ENCODE results near the gene SVOP.
A peak's percentile ranks its signal among the peaks of the same experiment; 100 is the strongest.

The SVOP gene

DNA sequence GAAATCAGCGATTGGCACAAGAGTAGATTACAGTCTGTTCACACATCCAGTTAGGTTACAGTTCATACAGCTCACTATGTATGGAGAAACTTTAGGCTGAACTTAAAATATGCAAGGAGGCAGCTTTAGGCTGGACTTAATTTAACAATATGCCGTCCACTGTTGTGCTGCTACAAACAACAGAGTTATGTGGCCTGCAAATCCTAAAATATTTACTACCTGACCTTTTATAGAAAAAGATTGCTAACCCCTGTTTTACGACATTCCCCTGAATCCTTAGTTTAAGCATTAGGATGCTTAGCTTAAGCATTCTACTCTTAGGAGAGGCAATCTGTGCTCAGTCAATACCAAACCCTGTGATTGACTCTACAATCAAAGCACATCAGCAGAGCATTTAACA, 90.1 kb downstream of the SVOP start:
- no peak for DNase-seq (ENCODE audit: low read depth)

DNA sequence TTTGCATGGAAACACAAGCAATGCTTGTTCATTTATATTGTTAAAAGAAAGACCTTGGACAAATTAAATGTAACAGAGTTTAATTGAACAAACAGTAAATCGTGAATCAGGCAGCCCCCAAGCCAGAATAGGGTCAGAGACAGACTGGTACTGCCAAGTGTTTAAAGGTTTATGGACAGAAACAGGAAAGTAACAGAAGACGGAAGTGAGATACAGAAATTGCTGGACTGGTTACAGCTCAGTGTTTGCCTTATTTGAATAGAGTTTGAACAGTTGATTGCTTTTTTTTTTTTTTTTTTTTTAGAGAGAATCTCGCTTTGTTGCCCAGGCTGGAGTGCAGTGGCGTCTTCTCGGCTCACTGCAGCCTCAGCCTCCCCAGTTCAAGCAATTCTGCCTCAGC, 90.7 kb downstream of the SVOP start:
- DNase-seq (ENCODE audit: low read depth), result no peak

DNA sequence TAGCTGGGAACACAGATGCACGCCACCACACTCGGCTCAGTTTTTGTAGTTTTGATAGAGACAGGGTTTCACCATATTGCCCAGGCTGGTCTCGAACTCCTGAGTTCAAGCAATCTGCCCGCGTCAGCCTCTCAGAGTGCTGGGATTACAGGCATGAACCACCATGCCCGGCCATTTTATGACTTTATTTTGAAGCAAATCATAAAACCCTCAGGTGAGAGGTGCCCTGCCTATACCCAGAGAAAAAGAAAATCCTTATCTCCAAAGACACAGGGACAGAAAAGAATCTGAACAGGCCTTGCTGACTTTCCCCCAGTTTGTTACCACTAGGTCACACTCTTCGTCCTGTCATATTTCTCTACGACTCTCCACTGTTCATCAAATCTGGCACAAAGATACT, 92.2 kb downstream of the SVOP start:
- DNase-seq (ENCODE audit: low read depth), result no peak

DNA sequence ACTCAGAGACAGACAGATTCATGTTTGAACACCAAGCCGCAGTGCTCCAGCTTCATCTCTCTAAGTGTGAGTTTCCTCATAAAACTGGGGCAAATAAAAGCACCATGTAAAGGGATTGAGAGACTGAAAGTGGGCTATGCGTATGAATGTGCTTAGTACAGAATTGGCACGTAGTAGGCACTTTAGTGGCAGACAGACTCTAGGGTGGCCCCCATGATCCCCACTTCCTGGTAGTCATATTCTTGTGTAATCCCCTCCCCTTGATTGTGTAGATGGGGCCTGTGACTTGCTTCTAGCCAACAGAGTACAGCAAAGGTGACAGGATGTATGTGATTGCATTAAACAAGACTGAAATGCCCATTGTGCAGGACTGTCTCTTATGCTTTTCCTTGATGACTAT, 98.0 kb downstream of the SVOP start:
- DNase-seq (ENCODE audit: low read depth), result no peak

DNA sequence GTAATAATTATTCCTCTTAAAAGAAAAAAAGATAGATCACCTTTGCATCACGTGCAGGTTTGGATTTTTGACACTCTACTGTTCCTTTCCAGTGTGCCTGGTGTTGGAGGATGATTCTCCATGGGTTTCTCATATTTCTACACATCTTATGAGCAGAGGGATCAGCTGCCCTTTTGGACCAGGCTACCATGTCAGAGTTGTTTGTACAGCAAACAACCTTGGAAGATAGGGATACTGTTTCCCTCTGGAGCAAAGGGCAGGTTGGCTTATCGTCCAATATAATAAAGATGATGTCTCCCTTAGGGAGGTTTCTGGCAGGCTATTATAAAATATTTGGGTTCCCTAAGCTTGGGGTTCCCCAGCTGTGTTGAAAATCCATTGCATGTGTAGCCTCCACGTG, 98.9 kb downstream of the SVOP start:
- no peak for DNase-seq (ENCODE audit: low read depth)

DNA sequence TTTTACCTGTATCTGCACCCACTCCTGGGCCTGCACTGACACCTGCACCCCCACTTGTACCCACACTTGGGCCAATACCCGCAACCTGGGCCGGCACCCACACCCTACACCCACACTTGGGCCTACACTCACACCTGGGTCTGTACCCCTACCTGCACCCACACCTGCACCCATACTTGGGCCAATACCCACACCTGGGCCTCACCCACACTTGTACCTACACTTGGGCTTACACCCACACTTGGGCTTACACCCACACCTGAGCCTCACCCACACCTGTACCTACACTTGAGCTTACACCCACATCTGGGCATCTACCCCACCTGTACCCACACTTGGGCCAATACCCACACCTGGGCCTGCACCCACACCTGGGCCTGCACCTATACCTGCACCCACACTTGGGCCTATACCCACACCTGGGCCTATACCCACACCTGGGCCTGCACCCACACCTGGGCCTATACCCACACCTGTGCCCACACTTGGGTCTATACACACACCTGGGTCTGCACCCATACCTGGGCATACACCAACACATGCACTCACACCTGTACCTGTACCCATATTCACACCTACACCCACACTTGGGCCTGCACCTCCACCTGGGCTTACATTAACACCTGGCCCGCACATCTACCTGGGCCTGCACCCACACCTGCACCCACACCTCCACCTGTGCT, 101.8 kb downstream of the SVOP start:
- no peak for DNase-seq (ENCODE audit: low read depth)

DNA sequence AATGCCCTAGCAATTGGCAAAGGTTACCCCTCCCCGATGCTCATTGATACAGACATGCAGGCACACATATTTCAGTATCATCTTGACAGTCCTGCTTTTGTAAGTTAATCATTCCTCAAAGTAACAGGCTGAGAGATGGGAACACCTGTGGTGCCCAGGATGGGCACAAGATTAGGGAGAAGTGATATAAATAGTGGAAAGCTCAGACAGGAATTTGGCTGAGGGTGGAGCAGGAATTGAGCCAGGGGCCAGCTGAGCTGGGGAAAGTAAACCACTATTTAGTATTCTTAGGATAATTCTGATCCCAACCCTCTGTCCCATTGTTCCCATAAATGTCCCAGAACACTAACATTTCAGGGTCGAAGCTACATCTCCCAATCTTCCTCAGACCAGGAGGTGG, 102.7 kb downstream of the SVOP start:
- no peak for DNase-seq (ENCODE audit: low read depth)

DNA sequence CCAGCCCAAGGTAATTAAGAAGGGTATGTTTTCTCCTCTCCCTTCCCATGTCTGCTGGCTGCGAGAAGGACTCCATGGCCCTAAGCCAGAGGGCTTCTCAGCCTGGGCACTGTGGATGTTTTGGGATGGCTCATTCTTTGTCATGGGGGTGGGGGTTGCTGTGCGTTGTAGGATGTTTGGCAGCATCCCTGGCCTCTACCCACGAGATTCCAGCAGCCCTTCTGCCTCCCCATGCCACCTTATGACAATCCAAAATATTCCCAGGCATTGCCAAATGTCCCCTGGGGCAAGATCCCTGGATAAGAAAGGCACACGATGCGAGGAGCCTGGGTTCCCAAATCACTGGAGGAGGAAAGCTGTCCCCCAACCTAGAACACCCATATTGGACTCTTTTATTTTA, 104.5 kb downstream of the SVOP start:
- DNase-seq (ENCODE audit: low read depth), result no peak

DNA sequence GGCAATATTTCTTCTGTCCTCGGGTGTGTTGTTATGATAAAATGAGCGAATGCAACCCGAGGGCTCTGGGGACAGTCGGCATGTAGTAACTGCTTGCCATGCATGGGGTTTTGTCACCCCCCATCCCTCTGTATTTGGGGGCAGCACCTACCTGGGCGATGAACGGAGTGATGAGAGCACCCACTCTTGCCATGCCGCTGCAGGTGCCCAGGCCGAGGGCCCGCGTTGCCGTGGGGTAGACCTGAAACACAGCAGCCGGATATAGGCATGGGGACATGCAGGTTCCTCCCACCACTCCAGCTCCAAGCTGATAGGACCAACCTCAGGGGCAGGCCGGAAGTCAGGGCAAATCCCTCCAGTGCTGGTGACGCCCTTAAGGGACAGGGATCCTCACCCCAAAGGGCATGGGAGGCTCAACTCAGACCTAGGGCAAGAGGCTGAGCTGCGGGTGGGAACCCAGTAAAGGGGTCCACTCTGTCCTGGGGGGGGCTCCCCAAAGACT, 105.2 kb downstream of the SVOP start:
- no peak for DNase-seq (ENCODE audit: low read depth)

DNA sequence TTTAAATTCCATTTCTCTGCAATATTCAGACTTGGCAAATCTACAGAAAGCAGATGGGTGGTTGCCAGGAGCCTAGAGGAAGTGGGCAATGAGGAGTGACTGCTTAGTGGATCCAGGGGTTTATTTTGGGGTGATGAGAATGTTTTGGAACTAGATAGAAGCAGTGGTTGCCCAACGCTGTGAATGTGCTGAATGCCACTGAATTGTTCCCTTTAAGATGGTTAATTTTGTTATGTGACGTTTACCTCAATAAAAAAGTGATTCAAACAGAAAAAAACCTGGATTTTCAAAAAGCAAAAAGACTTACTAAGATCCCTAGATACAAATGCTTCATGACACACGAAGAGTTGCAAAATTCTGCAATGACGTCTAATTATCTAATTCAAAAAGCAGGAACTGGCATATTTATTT, 106.7 kb downstream of the SVOP start:
- DNase-seq (ENCODE audit: low read depth), result peak; percentile 12

DNA sequence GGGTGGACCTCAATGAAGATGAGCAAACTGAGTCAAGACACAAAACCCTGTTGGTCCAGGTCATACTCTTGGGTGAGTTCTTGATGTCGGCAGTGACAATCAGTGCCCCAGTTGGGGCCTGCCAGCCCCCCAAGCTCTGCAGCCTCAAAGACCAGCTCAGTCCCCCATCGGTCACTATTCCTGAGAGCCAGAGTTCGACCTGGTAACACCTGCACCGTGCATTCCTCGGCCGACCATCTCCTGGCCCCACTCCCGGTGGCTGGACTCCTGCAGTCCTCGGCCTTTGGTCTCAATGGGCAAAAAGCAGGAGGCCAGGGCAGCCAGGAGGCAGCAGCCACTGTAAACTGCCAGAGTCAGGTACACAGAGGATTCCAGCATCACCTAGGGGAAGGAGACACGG, 108.5 kb downstream of the SVOP start:
- DNase-seq (ENCODE audit: low read depth), result no peak

DNA sequence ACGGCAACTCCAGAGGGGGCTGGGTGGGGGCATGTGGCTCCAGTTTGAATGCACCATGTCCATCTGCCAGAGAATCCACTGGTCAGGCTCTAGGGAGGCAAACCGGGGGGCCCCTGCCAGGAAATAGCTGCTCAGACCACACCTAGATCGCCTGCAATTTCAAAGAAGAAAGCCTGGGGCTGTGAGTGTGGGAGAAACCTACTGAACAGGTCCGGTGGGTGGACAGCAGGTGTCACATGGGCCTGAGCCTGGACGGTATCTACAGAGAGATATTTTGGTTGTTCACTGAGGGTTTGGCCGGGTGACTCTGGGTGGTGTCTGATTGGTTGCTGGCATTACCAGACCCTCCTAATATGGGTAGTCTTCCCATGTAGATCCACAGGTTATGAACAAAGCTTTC, 109.0 kb downstream of the SVOP start:
- no peak for DNase-seq (ENCODE audit: low read depth)

DNA sequence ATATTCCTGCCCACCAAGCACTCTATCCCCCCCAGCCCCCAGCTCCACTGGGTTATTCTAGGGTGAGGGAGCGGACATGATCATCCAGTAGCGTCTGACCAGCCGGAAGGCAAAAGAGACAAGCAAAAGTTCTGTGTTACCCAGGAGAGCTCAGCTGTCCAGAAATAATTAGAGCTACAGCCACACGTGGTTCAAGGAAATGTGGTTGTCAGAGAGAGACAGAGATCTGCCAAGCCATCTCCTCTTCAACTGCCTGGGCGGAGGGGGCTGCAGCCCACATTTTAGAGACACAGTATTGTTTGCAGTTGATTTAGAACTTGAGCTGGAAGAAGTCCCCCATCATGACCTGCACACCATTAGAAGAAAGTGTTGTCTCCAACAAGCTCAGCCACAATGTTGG, 110.5 kb downstream of the SVOP start:
- no peak for DNase-seq (ENCODE audit: low read depth)

DNA sequence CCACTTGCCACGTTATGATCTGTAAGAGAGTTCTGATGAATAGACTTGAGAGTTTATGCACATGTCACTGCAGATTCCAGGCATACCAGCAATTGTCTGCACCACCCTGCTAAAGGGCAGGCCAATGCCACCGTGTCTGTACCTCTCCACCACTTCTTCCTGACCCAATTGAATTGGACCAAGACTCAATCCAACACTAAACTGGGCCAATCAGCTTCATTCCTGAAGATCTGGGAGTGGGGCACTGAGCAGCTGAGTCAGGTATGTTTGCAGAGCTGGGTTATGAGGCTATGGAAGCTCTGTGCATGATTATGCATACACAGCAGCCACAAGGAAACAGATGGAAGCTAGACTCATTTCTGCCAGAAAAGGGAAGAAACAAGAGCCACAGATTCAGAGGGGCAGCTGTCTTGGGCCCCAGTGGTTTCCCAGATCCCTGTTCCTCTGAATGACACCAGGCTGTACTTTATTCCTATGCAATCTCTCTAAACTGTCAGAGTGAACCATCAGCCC, 113.0 kb downstream of the SVOP start:
- no peak for DNase-seq (ENCODE audit: low read depth)

DNA sequence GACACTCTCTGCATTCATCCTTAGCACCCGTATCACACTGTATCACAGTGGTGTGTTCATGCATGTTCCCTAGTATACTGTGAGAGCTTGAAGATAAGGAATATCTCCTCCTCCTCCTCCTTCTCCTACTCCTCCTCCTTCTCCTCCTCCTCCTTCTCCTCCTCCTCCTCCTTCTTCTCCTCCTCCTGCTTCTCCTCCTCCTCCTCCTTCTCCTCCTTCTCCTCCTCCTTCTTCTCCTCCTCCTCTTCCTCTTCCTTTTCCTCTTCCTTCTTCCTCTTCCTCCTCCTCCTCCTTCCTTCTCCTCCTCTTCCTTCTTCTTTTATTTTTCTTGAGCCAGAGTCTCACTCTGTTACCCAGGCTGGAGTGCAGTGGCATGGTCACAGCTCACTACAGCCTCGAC, 113.9 kb downstream of the SVOP start:
- DNase-seq (ENCODE audit: low read depth), result no peak

DNA sequence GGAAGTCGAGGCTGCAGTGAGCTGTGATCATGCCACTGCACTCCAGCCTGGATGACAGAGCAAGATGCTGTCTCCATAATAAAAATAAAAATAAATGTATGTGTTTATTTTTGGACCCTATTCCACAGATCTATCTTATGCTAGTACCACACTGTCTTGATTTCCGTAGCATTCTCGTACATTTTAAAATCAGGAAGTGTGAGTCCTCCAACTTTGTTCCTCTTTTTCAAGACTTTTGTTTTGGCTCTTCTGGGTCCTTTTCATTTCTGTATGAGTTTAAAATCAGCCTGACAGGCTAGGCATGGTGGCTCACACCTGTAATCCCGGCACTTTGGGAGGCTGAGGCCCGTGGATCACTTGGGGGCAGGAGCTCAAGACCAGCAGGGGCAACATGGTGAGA, 115.1 kb downstream of the SVOP start:
- no peak for DNase-seq (ENCODE audit: low read depth)

DNA sequence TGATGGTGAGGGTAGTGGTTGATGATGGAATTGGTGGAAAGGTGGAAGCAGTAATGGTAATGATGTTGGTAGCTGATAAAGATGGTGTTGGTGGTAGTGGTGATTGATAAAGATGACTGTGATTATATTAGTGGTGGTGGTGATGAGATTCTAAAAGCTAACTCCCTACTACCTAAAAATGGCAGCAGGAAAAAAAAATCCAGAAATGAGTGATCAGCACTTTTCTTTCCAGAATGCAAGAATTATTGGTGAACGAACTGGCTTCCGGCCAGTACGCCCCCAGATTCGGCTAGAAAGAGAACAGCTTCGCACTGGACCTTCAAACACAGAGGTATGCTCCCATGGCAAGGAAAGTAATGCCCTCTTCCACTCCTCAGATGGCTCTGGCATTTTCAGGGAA, 121.7 kb downstream of the SVOP start:
- DNase-seq (ENCODE audit: low read depth), result no peak

DNA sequence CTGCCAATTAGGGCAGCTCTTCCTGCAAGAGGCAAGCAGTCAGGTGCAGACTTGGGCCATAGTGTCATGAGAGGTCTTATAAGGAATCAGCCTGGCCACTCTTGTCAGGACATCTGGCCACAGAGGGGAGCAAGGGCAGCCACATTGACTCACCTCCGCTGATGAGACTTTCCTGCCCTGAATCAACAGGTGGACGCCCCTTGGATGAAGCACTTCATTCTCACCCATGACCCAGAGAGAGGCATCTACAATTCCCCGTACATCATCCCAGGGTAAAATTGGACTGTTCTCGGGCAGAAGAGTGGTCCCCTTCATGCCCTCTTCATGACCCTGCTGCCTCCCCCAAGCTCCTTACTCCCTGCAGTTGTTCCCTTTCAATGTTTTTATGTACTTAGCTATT, 124.1 kb downstream of the SVOP start:
- DNase-seq (ENCODE audit: low read depth), result no peak

DNA sequence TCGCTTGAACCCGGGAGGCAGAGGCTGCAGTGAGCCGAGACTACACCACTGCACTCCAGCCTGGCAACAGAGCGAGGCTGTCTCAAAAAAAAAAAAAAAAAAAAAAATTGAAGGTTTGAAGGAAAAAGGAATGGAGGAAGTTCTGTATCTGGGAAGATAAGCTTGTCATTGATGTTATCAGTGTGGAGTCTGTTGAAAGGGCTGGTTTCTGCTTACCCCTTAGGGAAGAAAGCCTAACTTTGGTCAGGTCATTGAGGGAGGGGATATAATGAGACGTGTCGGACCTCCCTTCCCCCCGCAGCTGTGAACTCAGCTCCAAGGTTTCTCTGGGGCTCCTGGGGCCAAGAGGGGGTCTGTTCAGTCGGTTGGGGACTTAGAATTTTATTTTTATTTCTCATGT, 124.5 kb downstream of the SVOP start:
- no peak for DNase-seq (ENCODE audit: low read depth)

DNA sequence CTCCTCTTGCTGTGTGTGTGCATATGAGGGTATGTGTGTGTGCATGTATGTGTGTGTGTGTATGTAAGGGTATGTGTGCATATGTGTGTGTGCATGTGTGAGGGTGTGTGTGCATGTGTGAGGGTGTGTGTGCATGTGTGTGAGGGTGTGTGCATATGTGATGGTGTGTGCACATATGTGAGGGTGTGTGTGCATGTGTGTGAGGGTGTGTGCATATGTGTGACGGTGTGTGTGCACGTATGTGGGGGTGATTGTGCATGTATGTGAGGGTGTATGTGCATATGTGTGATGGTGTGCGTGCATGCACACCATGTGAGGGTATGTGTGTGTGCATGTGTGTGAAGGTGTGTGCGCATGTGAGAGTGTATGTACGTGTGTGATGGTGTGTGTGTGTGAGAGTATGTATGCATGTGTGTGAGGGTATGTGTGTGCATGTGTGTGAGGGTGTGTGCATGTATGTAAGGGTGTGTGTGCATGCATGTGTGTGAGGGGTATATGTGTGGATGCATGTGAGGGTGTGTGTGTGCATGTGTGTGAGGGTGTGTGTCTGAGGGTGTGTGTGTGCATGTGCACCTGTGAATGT, 125.6 kb downstream of the SVOP start:
- no peak for DNase-seq (ENCODE audit: low read depth)

DNA sequence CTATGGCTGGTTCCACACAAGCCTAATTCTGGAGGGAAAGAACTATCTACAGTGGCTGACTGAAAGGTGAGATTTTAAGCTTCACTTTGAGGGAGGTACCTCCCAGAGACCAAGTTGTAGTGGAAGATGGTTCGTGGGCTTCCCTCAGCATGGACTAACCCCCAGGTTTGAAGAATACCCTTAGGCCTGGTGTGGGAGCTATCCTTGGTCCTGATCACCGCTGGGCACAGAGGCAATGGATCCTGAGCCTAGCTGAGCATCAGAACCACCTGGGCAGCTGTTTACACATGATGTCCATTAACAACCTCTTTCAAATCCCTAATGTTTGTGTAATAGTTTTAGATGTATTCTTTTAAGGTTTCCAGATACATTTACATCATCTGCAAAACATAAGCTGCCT, 130.7 kb downstream of the SVOP start:
- no peak for DNase-seq (ENCODE audit: low read depth)

DNA sequence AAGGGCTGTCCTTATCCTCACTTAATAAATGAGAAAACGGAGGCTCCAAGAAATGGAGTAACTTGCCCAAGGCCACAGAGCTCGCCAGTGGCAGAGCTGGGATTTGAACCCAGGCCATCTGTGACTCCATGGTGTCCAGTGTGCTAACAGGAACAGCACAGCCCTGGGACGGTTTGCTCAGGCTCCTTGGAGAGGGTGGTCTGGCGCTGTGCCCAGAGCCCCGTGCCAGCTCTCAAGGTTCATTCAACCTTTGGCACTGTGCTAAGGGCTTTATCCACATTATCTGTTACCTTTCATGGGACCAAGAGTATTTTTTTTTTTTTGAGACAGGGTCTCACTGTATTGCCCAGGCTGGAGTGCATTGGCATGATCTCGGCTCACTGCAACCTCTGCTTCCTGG, 132.8 kb downstream of the SVOP start:
- DNase-seq (ENCODE audit: low read depth), result no peak

DNA sequence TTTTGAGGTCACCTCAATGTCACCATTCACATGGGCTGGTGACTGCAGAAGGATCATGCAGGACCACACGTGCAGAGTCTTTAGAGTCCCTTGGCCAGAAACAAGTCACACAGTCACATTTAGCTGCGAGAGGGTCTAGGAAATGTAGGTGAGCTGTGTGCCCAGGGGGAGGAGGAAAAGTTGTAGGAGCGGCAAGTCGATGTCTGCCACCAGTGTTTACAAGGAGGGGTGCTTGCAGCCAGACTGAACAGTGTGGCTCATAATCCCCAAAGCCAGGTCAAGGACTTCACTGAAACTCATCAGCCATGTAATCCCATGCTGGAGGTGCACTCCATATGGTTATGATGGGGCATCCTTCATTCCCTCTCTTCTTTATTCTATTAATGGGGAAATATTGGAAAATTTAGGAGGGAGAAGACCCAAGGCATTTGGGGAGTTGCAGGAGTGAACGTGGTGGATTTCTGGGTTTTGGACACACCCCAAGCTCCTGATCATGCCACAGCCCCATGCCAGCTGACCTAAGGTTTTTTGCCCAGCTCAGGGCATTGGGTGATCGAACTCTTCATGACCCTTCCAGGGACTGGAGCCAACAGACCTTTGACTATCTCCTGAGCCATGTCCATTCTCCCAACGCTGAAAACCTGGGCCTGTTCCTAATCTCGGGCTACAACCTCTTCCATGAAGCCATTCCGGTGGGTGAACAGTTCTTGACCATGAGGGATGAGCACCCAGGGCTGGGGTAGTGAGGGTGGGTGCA, 133.8 kb downstream of the SVOP start:
- DNase-seq (ENCODE audit: low read depth), result no peak
